OCI-LY3 (cell line): Measurements from ENCODE around the gene FYN.

Experiments
- H2AFZ ChIP-seq: fragments of 200-600, 300-600 bp; shearing (Covaris generic); 2 replicates; pipeline ENCODE4 v1.6.0; 2014; ENCODE audit warnings: antibody characterized with exemption, low read depth, low read length
- H3K27ac ChIP-seq: fragments of 200-600, 300-600 bp; sonication (generic); 2 replicates; pipeline ENCODE4 v1.5.1; 2014; ENCODE audit warnings: mild to moderate bottlenecking, low read length, moderate library complexity, mixed read lengths
- H3K27me3 ChIP-seq: fragments of 200-600, 300-600 bp; sonication (generic); 2 replicates; pipeline ENCODE4 v1.6.1; 2014; ENCODE audit warnings: low read depth, low read length, mixed read lengths
- H3K36me3 ChIP-seq: fragments of 200-600, 300-600 bp; sonication (generic); replicated peaks from 2 replicates; pipeline ENCODE3; 2014; ENCODE audit warnings: low read depth, low read length, mixed read lengths
- H3K4me1 ChIP-seq: fragments of 300-600, 200-600 bp; sonication (generic); 2 replicates; pipeline ENCODE4 v1.6.1; 2014; ENCODE audit warnings: low read length, mixed read lengths
- H3K4me2 ChIP-seq: fragments of 200-600, 300-600 bp; sonication (generic); 2 replicates; pipeline ENCODE4 v1.6.1; 2014; ENCODE audit warnings: low read length, mixed read lengths
- H3K4me3 ChIP-seq: fragments of 300-600, 200-600 bp; sonication (generic); 2 replicates; pipeline ENCODE4 v1.5.1; 2014; ENCODE audit warnings: antibody characterized with exemption, mild to moderate bottlenecking, low read length, moderate library complexity
- H3K79me2 ChIP-seq: fragments of 300-600, 200-600 bp; shearing (Covaris generic); 2 replicates; pipeline ENCODE4 v1.6.1; 2014; ENCODE audit warnings: mild to moderate bottlenecking, low read length, mixed read lengths
- H3K9ac ChIP-seq: fragments of 300-600, 200-600 bp; shearing (Covaris generic); 2 replicates; pipeline ENCODE4 v1.6.0; 2014; ENCODE audit warnings: mild to moderate bottlenecking, low read length, moderate library complexity
- H3K9me3 ChIP-seq: fragments of 200-600, 300-600 bp; shearing (Covaris generic); 2 replicates; pipeline ENCODE4 v1.6.1; 2014; ENCODE audit warnings: low read length, mixed read lengths; ENCODE audit not compliant: insufficient read depth
- H4K20me1 ChIP-seq: fragments of 200-600, 300-600 bp; sonication (generic); 2 replicates; pipeline ENCODE4 v1.6.1; 2016; ENCODE audit warnings: low read length, mixed read lengths; ENCODE audit not compliant: insufficient read depth
- EZH2phosphoT487 ChIP-seq: fragments of 200-600 bp; shearing (Covaris generic); IDR thresholded peaks from 2 replicates; pipeline ENCODE4 v1.6.1; 2018; ENCODE audit warnings: antibody characterized with exemption, mixed run types, low read depth
- TF ChIP-seq, protein P1 (sequence below): fragments of 200-600, 300-600 bp; sonication (generic); IDR thresholded peaks from 2 replicates; pipeline ENCODE4 v1.5.1; 2014; ENCODE audit warnings: antibody characterized with exemption, low read length, low read depth

The FYN gene

DNA sequence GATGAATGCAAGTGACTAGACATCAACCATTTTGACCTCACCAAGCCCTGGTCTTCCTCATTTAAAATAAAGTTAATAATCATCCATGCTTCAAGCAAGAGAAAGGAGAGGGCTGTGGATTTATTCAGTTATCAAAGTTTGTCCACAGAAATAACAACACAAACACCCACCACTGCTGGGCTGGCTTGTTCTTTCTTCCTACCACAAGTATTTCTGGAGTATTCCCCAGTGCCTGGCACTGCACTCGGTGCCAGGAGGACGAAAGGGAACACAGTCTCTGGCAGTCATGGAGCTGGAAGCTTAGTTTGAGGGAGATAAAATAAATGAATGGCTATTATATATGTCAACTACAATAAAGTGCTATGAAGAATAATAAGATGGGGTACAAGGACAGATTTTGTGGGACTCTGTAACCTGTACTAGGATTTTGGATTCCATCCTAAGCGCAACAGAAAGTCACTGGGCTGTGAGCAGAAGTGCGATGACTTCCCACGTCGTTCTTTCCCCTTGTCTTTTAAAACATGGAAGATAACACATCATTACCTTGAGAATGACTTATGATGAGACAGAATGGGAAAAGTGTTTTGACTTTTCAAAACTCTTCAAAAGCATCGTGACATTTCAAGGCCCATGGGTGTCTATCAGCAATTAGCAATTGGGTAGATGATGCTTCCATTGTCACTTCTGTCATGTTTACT lies 193.1 kb downstream of the FYN start:
- Histone ChIP-seq H2AFZ (no peak overlapping the region), H3K4me2 (no peak overlapping the region), H3K4me1 (peaks cover 5% of the 10 kb centered on the region), H3K27ac (no peak overlapping the region), H3K4me3 (no peak overlapping the region), H3K9me3 (no peaks in the 10 kb centered on the region), H3K79me2 (no peaks in the 10 kb centered on the region), H3K27me3 (no peaks in the 10 kb centered on the region), H3K36me3 (no peaks in the 10 kb centered on the region), H4K20me1 (no peaks in the 10 kb centered on the region), H3K9ac (no peak overlapping the region)
- no peak for TF ChIP-seq EZH2phosphoT487
- TF ChIP-seq, protein P1, sequence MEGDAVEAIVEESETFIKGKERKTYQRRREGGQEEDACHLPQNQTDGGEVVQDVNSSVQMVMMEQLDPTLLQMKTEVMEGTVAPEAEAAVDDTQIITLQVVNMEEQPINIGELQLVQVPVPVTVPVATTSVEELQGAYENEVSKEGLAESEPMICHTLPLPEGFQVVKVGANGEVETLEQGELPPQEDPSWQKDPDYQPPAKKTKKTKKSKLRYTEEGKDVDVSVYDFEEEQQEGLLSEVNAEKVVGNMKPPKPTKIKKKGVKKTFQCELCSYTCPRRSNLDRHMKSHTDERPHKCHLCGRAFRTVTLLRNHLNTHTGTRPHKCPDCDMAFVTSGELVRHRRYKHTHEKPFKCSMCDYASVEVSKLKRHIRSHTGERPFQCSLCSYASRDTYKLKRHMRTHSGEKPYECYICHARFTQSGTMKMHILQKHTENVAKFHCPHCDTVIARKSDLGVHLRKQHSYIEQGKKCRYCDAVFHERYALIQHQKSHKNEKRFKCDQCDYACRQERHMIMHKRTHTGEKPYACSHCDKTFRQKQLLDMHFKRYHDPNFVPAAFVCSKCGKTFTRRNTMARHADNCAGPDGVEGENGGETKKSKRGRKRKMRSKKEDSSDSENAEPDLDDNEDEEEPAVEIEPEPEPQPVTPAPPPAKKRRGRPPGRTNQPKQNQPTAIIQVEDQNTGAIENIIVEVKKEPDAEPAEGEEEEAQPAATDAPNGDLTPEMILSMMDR = no peak

DNA sequence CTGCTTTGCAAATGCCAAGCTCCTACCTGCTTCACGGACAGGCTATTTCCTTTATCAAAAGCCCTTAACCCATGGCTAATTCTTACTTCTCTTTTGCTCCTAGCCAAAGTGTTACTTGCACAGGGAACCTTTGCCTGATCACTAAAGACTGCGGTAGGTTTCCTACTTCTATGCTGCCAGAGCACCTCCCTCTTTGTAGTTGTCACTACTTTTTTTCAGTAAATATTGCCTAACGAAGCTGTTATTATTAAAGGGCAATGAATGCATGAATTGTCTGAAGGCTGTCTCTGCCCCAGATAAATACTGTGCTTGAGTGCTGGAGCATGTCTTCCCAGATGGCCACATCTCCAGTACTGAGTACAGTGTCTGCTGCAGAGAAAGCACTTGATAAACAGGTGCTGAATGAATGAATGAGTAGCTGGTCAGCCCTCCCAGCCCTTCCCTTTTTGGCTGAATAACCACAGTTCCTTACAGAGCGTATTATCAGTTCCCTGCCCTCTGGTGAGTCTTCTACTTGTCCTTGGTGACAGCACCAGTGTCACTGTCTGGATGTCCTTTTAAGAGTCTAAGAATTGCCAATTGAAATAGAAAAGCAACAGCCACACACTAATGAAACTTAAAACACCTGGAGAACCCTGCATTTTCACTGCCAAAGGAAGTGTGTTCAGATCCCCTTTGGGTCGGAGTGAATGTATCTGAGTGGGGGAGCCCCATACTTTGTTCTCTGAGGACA lies 194.0 kb downstream of the FYN start:
- H3K4me1 ChIP-seq = peaks cover 5% of the 10 kb centered on the region
- no peak overlapping the region for H2AFZ ChIP-seq
- no peak overlapping the region for H3K4me2 ChIP-seq
- no peak overlapping the region for H3K9ac ChIP-seq
- no peaks in the 10 kb centered on the region for H3K9me3 ChIP-seq
- H3K27ac ChIP-seq = no peak overlapping the region
- H3K4me3 ChIP-seq = no peak overlapping the region
- TF ChIP-seq EZH2phosphoT487 = no peak
- TF ChIP-seq, protein P1 = no peak
- no peaks in the 10 kb centered on the region for H3K27me3 ChIP-seq
- H4K20me1 ChIP-seq = no peaks in the 10 kb centered on the region
- no peaks in the 10 kb centered on the region for H3K36me3 ChIP-seq
- no peaks in the 10 kb centered on the region for H3K79me2 ChIP-seq

DNA sequence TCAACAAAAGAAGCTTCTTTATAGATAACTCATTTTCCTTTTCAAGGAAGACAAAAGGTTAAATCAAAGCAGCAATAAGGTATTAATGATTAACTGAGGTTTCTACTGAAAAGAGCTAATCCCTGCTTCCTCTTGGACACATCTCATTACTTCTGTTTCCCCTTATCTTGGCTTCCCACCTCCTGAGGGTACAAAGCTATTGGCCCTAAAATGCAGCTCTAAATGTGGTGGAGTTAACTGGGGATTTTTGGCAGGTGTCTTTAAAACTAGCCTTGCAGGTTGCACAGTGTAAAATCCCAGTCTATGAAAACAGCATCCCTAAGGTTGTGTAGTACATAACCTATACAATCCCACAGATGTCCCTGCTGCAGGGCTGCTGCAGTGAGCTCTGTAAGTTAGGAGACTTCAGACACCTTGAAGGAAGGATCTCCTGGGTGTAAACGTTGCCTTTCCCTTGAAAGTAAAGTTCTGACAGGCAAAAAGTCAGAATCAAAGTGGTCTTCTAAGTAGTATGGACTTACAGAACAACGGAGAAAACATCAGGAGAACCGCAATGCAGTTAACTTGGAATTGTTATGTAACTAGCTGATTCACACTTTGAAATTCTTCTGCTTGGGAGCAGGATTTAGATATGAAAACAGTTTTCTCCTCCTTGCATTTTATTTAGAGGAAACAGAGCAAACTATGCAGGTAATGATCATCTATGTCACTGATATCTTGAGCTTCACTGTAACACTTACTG lies 195.8 kb downstream of the FYN start:
- Histone ChIP-seq H3K36me3 (no peaks in the 10 kb centered on the region), H3K79me2 (no peaks in the 10 kb centered on the region), H3K4me2 (no peak overlapping the region), H3K9me3 (no peaks in the 10 kb centered on the region), H3K4me3 (no peak overlapping the region), H3K27me3 (no peaks in the 10 kb centered on the region), H3K4me1 (peaks cover 5% of the 10 kb centered on the region), H2AFZ (no peak overlapping the region), H4K20me1 (no peaks in the 10 kb centered on the region), H3K9ac (no peak overlapping the region), H3K27ac (no peak overlapping the region)
- TF ChIP-seq, protein P1 = no peak
- TF ChIP-seq EZH2phosphoT487 = no peak

DNA sequence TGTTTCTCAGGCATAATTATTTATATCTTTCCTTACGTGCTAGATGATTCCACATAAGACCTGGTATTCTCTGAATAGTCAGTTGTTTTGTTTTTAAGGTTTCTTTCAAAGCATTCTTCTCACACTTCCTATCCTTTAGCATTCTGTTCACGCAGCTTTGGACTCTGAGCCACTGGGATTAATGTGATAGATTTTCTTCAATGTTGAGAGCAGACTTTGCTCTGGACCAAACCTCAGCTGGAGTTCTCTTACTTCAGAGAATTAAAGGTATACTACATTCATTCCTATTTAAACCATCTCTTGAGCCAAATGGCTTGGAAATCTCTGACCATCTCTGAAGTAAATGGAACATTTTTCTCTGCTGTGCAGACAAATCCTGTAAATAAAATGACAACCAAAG lies 196.9 kb downstream of the FYN start:
- Histone ChIP-seq H3K4me3 (no peak overlapping the region), H2AFZ (no peak overlapping the region), H3K9me3 (no peaks in the 10 kb centered on the region), H3K27me3 (no peaks in the 10 kb centered on the region), H3K27ac (no peak overlapping the region), H3K4me2 (no peak overlapping the region), H3K36me3 (no peaks in the 10 kb centered on the region), H4K20me1 (no peaks in the 10 kb centered on the region), H3K4me1 (peaks cover 5% of the 10 kb centered on the region), H3K9ac (no peak overlapping the region), H3K79me2 (no peaks in the 10 kb centered on the region)
- TF ChIP-seq, protein P1 = no peak
